Natural killer cell (primary cell): Measurements from ENCODE around the gene NAALADL1. TPM values are rescaled to one million over a fixed set of nuclear protein-coding genes. Genes with fewer than 3 reads are reported as not detected.

Experiments used
- ATAC-seq, 3 donors: fragments of 150-1000 bp in 2 of 3; fragments of 200-7000 bp in 1 of 3; cut with Tn5 transposase; 1 replicate in 1 of 3; 2 replicates in 2 of 3; pipeline ENCODE4 v1.10.0; 2021; ENCODE audit warnings: mild to moderate bottlenecking in 2 of 3, moderate library complexity in 2 of 3
- DNase-seq, 2 donors: peaks; one replicate each; pipeline versions ENCODE4 v3.0.0 to v3.0.0-alpha.2; 2013 to 2021; ENCODE audit warnings: mixed read lengths in 1 of 2
- H3K27ac ChIP-seq: one replicate; pipeline ENCODE4 v1.5.1; 2013; ENCODE audit warnings: mild to moderate bottlenecking, low read length
- H3K27me3 ChIP-seq: one replicate; pipeline ENCODE4 v1.6.1; 2013; ENCODE audit warnings: low read length; ENCODE audit not compliant: control insufficient read depth, insufficient read depth
- H3K36me3 ChIP-seq: one replicate; pipeline ENCODE4 v1.6.1; 2013; ENCODE audit warnings: low read length; ENCODE audit not compliant: control insufficient read depth, insufficient read depth
- H3K4me1 ChIP-seq: one replicate; pipeline ENCODE4 v1.6.1; 2013; ENCODE audit warnings: low read length; ENCODE audit not compliant: control insufficient read depth, insufficient read depth
- H3K4me3 ChIP-seq: one replicate; pipeline ENCODE4 v1.5.1; 2013; ENCODE audit warnings: low read length
- H3K9me3 ChIP-seq: one replicate; pipeline ENCODE4 v1.6.1; 2013; ENCODE audit warnings: low read length; ENCODE audit not compliant: control insufficient read depth, insufficient read depth
- H3K27ac Mint-ChIP-seq, 2 donors: one replicate each; pipeline ENCODE4 v1.8.0; 2022; ENCODE audit warnings: mild to moderate bottlenecking in 2 of 2, mixed read lengths in 2 of 2, moderate library complexity in 1 of 2
- H3K27me3 Mint-ChIP-seq, 2 donors: one replicate each; pipeline ENCODE4 v1.8.0; 2022; ENCODE audit warnings: low read depth in 2 of 2, mixed read lengths in 2 of 2
- H3K36me3 Mint-ChIP-seq: one replicate; pipeline ENCODE4 v1.8.0; 2022; ENCODE audit warnings: mixed read lengths
- H3K4me1 Mint-ChIP-seq, 2 donors: one replicate each; pipeline ENCODE4 v1.8.0; 2022; ENCODE audit warnings: mixed read lengths in 2 of 2
- H3K4me3 Mint-ChIP-seq: one replicate; pipeline ENCODE4 v1.8.0; 2022; ENCODE audit warnings: mild to moderate bottlenecking, moderate library complexity, mixed read lengths
- H3K9me3 Mint-ChIP-seq, 2 donors: one replicate each; pipeline ENCODE4 v1.8.0; 2022; ENCODE audit warnings: mixed read lengths in 2 of 2
- CTCF ChIP-seq: fragments of 200-600 bp; IDR thresholded peaks from one replicate; pipeline ENCODE4 v1.8.0; 2022; ENCODE audit warnings: antibody characterized with exemption
- WGBS: methylation state at CpG from one replicate; pipeline ENCODE4 v1.1.7; 2013; ENCODE audit warnings: missing lambda C conversion rate; ENCODE audit not compliant: insufficient coverage; 5-methylcytosine and 5-hydroxymethylcytosine counted together
- intact Hi-C: fragments of 100-400 bp; cut with micrococcal nuclease; formaldehyde crosslinking; loops from one replicate; pipeline ENCODE4 v1.14.2; 2022
- total RNA-seq, 4 donors: library from RNA; stranded (reverse); fragments of 120-200 nt in 1 of 4; gene quantifications; one replicate each; pipeline versions ENCODE4 v1.2.3 to v1.2.4, GENCODE V29; 2013 to 2022

The NAALADL1 gene
- total RNA-seq, 3 donors from 2014 or later (not counting 1 experiment from before 2014, with no cell fraction given) = 41.6 to 54.1 (median 46.0) TPM

GRCh38 chr11:65043881-65044501, 14.4 kb downstream of the NAALADL1 start:
- H3K27ac Mint-ChIP-seq = no peak overlapping the region
- H3K9me3 Mint-ChIP-seq = no peaks in the 10 kb centered on the region
- no peak for ATAC-seq
- H3K4me1 Mint-ChIP-seq = peaks cover 20 to 34% of the 10 kb centered on the region in 2 donors
- no peak for DNase-seq
- H3K36me3 ChIP-seq = peaks cover 5% of the 10 kb centered on the region
- no peaks in the 10 kb centered on the region for H3K9me3 ChIP-seq
- peaks cover 42% of the 10 kb centered on the region for H3K4me1 ChIP-seq
- H3K27me3 ChIP-seq = no peaks in the 10 kb centered on the region
- H3K27me3 Mint-ChIP-seq = no peaks in the 10 kb centered on the region
- 95% methylated on average over 23 of the region's 23 CpGs for WGBS
- no peaks in the 10 kb centered on the region for H3K36me3 Mint-ChIP-seq
- no peak overlapping the region for H3K27ac ChIP-seq
- no peak overlapping the region for H3K4me3 ChIP-seq
- H3K4me3 Mint-ChIP-seq = peak overlapping the region; percentile 11
- TF ChIP-seq CTCF = no peak
- intact Hi-C loops = no loop called here

- Histone ChIP-seq H3K9me3 (no peaks in the 10 kb centered on the region), H3K4me3 (no peak overlapping the region), H3K36me3 (peaks cover 10% of the 10 kb centered on the region), H3K4me1 (peaks cover 36% of the 10 kb centered on the region), H3K27ac (no peak overlapping the region), H3K27me3 (no peaks in the 10 kb centered on the region)
- Mint-ChIP-seq H3K4me3 (peak overlapping the region; percentile 88), H3K9me3 (no peaks in the 10 kb centered on the region), H3K27ac (no peak overlapping the region), H3K36me3 (no peaks in the 10 kb centered on the region), H3K4me1 (peaks cover 20 to 29% of the 10 kb centered on the region in 2 donors), H3K27me3 (no peaks in the 10 kb centered on the region)
- intact Hi-C loops = no loop called here
- TF ChIP-seq CTCF = no peak
- 95% methylated on average over 5 of the region's 6 CpGs for WGBS
- ATAC-seq (no peak), DNase-seq (no peak)
Observed at GRCh38 chr11:65042891-65043290, 15.5 kb downstream of the NAALADL1 start.

- Histone ChIP-seq H3K4me3 (peak within 1 kb of the TSS; percentile 61), H3K36me3 (peaks cover 11% of the 10 kb centered on the region), H3K4me1 (peaks cover 19% of the 10 kb centered on the region), H3K27me3 (no peaks in the 10 kb centered on the region), H3K27ac (peak within 1 kb of the TSS; percentile 80), H3K9me3 (no peaks in the 10 kb centered on the region)
- Mint-ChIP-seq H3K4me1 (peaks cover 6 to 19% of the 10 kb centered on the region in 2 donors), H3K4me3 (peak within 1 kb of the TSS; percentile 90), H3K36me3 (no peaks in the 10 kb centered on the region), H3K27me3 (no peaks in the 10 kb centered on the region), H3K27ac (peak within 1 kb of the TSS; percentile 82 to 86), H3K9me3 (no peaks in the 10 kb centered on the region)
- no peak for TF ChIP-seq CTCF
- intact Hi-C loops = loop anchor here (1.0 kb wide), 1 partner anchor 14 kb away; the partner anchor contains the start of gene SNX15
- WGBS = under 1% methylated on average over 91 of the region's 91 CpGs
- DNase-seq (peak; percentile 81 to 92), ATAC-seq (peak; percentile 95 to 98 (median 95))
Observed at GRCh38 chr11:65040847-65041622, 17.3 kb downstream of the NAALADL1 start, which contains the start of gene SAC3D1. Gene SAC3D1 (plus strand): TSS chr11:65041210. CDS start chr11:65041293, 83 bp downstream.
